Gastroesophageal sphincter (tissue), 3 donors: Measurements from ENCODE around the gene SCAF4.

Experiments used
- CTCF ChIP-seq, 4 experiments: fragments of 200-600 bp in 2 of 4; fragments of 450-650 bp in 2 of 4; sonication (generic) in 1 of 4; IDR thresholded peaks; one replicate each; pipeline ENCODE4 v1.5.1; 2017 to 2019; ENCODE audit warnings: antibody characterized with exemption in 4 of 4, mild to moderate bottlenecking in 2 of 4, moderate library complexity in 2 of 4
- EP300 ChIP-seq: sonication (generic); formaldehyde crosslinking; IDR thresholded peaks from one replicate; pipeline ENCODE4 v1.6.1; 2017; ENCODE audit warnings: antibody characterized with exemption, mild to moderate bottlenecking
- POLR2A ChIP-seq, 2 donors: fragments of 450-650 bp; IDR thresholded peaks; one replicate each; pipeline ENCODE4 v1.6.1; 2017; ENCODE audit warnings: antibody characterized with exemption in 2 of 2, mild to moderate bottlenecking in 2 of 2, moderate library complexity in 1 of 2
- POLR2AphosphoS5 ChIP-seq: sonication (generic); formaldehyde crosslinking; IDR thresholded peaks from one replicate; pipeline ENCODE4 v1.6.1; 2017; ENCODE audit warnings: antibody characterized with exemption

GRCh38 chr21:31760931-31761330 lies 29.0 kb upstream of the SCAF4 start:
- TF ChIP-seq CTCF (IDR thresholded peaks at IDR 0.05): no peak
- TF ChIP-seq POLR2A (IDR thresholded peaks at IDR 0.05): no peak
- TF ChIP-seq POLR2AphosphoS5: no peak
- no peak for TF ChIP-seq EP300
